Adrenal gland (tissue), 5 donors: ENCODE data around the gene HLCS.

Experiments used
- POLR2A ChIP-seq, 2 donors: fragments of 450-650 bp; IDR thresholded peaks; one replicate each; pipeline ENCODE4 v1.6.1; 2017; ENCODE audit warnings: antibody characterized with exemption in 2 of 2, mild to moderate bottlenecking in 2 of 2, moderate library complexity in 1 of 2
- TF ChIP-seq, protein P1 (sequence below), 6 experiments: fragments of 450-650 bp in 4 of 6; fragments of 200-600 bp in 2 of 6; sonication (generic) in 1 of 6; IDR thresholded peaks; 1 replicate in 5 of 6; 2 replicates in 1 of 6; pipeline versions ENCODE4 v1.5.1 to v1.8.0; 2016 to 2021; ENCODE audit warnings: antibody characterized with exemption in 6 of 6, mild to moderate bottlenecking in 2 of 6, moderate library complexity in 1 of 6
- donor health status: DM: no; HTN: no; CAD: no.

DNA sequence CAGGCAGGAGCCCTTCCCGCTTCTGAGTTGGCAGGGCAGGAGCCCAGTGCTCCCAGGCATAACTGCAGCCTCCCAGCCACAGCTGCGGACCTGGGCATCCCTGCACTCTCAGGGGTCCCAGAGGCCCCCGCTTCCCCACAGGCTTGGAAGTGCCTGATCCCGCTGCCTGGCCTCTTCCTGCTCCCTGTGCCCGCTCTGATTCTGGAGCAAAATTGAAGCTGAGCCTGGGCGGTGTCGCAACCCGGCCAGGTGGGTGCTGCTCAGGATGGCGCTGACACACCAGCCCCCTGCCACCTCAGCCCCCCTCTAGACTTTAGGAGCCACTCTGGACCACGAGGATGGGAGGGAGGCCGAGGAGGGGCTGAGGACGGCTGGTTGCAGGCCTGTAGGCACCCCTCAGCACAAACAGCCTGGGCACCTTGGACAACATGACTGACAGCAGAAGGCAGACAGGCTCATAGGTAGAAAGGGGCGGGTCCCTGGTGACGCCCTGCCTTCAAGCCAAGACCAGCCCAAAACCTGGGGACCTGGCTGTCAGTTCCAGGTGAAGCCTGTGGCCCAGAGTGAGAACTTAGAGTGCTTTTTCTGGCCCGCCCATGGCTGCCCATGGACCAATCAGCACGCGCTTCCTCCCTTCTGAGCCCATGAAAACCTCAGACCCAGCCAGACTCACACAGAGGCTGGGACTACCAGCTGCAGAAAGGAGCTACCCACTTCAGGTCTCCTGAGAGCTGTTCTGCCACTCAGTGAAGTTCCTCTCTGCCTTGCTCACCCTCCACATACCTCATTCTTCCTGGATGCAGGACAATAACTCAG, 7.2 kb downstream of the HLCS start:
- TF ChIP-seq, protein P1, sequence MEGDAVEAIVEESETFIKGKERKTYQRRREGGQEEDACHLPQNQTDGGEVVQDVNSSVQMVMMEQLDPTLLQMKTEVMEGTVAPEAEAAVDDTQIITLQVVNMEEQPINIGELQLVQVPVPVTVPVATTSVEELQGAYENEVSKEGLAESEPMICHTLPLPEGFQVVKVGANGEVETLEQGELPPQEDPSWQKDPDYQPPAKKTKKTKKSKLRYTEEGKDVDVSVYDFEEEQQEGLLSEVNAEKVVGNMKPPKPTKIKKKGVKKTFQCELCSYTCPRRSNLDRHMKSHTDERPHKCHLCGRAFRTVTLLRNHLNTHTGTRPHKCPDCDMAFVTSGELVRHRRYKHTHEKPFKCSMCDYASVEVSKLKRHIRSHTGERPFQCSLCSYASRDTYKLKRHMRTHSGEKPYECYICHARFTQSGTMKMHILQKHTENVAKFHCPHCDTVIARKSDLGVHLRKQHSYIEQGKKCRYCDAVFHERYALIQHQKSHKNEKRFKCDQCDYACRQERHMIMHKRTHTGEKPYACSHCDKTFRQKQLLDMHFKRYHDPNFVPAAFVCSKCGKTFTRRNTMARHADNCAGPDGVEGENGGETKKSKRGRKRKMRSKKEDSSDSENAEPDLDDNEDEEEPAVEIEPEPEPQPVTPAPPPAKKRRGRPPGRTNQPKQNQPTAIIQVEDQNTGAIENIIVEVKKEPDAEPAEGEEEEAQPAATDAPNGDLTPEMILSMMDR (IDR thresholded peaks at IDR 0.05) = no peak
- TF ChIP-seq POLR2A (IDR thresholded peaks at IDR 0.05) = no peak
